HCT116 (cell line): ENCODE results near the gene MYEF2.

Source experiments
- ATF3 ChIP-seq: IDR thresholded peaks from 2 replicates; pipeline ENCODE4 v1.6.1; 2012
- CBX3 ChIP-seq: IDR thresholded peaks from 2 replicates; pipeline ENCODE4 v1.6.1; 2012; ENCODE audit warnings: low read depth
- CEBPB ChIP-seq: IDR thresholded peaks from 2 replicates; pipeline ENCODE4 v1.6.1; 2012; ENCODE audit warnings: low read depth
- POLR2AphosphoS5 ChIP-seq: IDR thresholded peaks from 2 replicates; pipeline ENCODE4 v1.6.1; 2011; ENCODE audit warnings: mild to moderate bottlenecking, low read depth, low read length, moderate library complexity
- ZFX ChIP-seq: fragments of 450-650 bp; IDR thresholded peaks from 2 replicates; pipeline ENCODE4 v1.6.1; 2017
- TF ChIP-seq, protein P1 (sequence below), 3 experiments: fragments of 200-600 bp in 1 of 3; sonication (generic) in 1 of 3; IDR thresholded peaks in 2 of 3; conservative IDR thresholded peaks in 1 of 3; 2 replicates each; pipeline ENCODE4 v1.5.1; 2012 to 2017; ENCODE audit warnings: low read depth in 2 of 3, low read length in 2 of 3, antibody characterized with exemption in 1 of 3, borderline replicate concordance in 1 of 3, control low read depth in 1 of 3, mild to moderate bottlenecking in 1 of 3, mixed read lengths in 1 of 3, mixed run types in 1 of 3, moderate library complexity in 1 of 3; ENCODE audit not compliant: insufficient read depth in 1 of 3
- TF ChIP-seq, protein P2 (sequence below): IDR thresholded peaks from 2 replicates; pipeline ENCODE4 v1.6.1; 2011; ENCODE audit warnings: mild to moderate bottlenecking, low read length, moderate library complexity; ENCODE audit not compliant: insufficient replicate concordance; ENCODE audit errors: extremely low read depth

- TF ChIP-seq, protein P1, sequence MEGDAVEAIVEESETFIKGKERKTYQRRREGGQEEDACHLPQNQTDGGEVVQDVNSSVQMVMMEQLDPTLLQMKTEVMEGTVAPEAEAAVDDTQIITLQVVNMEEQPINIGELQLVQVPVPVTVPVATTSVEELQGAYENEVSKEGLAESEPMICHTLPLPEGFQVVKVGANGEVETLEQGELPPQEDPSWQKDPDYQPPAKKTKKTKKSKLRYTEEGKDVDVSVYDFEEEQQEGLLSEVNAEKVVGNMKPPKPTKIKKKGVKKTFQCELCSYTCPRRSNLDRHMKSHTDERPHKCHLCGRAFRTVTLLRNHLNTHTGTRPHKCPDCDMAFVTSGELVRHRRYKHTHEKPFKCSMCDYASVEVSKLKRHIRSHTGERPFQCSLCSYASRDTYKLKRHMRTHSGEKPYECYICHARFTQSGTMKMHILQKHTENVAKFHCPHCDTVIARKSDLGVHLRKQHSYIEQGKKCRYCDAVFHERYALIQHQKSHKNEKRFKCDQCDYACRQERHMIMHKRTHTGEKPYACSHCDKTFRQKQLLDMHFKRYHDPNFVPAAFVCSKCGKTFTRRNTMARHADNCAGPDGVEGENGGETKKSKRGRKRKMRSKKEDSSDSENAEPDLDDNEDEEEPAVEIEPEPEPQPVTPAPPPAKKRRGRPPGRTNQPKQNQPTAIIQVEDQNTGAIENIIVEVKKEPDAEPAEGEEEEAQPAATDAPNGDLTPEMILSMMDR (IDR thresholded peaks at IDR 0.05 in 2 of 3, conservative IDR thresholded peaks at IDR 0.05 in 1 of 3; ENCODE audit: borderline replicate concordance in 1 of 3, insufficient read depth in 1 of 3, low read depth in 2 of 3, low read length in 2 of 3) = no peak
- no peak for TF ChIP-seq ATF3
- TF ChIP-seq, protein P2, sequence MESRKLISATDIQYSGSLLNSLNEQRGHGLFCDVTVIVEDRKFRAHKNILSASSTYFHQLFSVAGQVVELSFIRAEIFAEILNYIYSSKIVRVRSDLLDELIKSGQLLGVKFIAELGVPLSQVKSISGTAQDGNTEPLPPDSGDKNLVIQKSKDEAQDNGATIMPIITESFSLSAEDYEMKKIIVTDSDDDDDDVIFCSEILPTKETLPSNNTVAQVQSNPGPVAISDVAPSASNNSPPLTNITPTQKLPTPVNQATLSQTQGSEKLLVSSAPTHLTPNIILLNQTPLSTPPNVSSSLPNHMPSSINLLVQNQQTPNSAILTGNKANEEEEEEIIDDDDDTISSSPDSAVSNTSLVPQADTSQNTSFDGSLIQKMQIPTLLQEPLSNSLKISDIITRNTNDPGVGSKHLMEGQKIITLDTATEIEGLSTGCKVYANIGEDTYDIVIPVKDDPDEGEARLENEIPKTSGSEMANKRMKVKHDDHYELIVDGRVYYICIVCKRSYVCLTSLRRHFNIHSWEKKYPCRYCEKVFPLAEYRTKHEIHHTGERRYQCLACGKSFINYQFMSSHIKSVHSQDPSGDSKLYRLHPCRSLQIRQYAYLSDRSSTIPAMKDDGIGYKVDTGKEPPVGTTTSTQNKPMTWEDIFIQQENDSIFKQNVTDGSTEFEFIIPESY = no peak
- no peak for TF ChIP-seq ZFX
- TF ChIP-seq CBX3 = no peak
- no peak for TF ChIP-seq POLR2AphosphoS5
- TF ChIP-seq CEBPB = no peak
Measured at GRCh38 chr15:48222627-48223026, 44.5 kb upstream of the MYEF2 start.
